Measurements from ENCODE around the gene MYT1.

- TF ChIP-seq CTCF (IDR thresholded peaks at IDR 0.05; ENCODE audit: low read length), result no peak
- no peak for TF ChIP-seq EZH2 (IDR thresholded peaks at IDR 0.05; ENCODE audit: borderline replicate concordance, low read length)
These were observed 24.0 kb upstream of the MYT1 start for GRCh38 chr20:64140061-64140931.

Measured in OCI-LY1 (cell line).